ENCODE data around the gene PDE8B. TPM values are rescaled to one million over a fixed set of nuclear protein-coding genes. Genes with fewer than 3 reads are reported as not detected.

PDE8B gene
- polyA plus RNA-seq, 1 donor (not counting 4 experiments of a cell fraction or from before 2014, with no cell fraction given) = not detected

DNA sequence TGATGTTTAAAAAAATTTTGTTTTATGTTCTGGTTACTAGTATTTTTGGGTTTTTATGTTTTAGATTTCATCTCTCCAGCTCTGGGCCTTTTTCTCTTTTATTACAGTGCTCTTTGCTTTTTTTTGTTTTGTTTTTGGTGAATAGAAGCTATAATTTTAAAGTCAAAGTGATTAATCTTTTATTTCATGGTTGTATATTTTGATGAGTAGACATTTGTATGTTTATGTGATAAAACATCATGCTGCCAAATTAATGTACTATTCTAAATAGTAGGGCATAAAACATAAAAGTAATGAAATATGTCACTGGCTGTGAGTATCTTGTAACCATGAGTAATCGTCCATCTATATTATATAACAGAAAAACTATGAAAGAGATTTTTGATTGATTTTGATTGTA is 93.9 kb downstream of the PDE8B start:
- Histone ChIP-seq H3K4me3 (ENCODE audit: control insufficient read depth in 2 of 3, extremely low read depth in 1 of 3, insufficient read depth in 2 of 3, low read depth in 1 of 3, low read length in 3 of 3) (no peak overlapping the region), H3K27me3 (ENCODE audit: control insufficient read depth, extremely low read depth, insufficient read depth, low read length) (peaks cover 7% of the 10 kb centered on the region), H3K4me2 (ENCODE audit: control insufficient read depth, extremely low read depth, insufficient read depth, low read depth, low read length) (no peak overlapping the region), H3K9me3 (ENCODE audit: control insufficient read depth, low read depth, low read length) (no peaks in the 10 kb centered on the region), H3K4me1 (ENCODE audit: control insufficient read depth, extremely low read depth, insufficient read depth, low read length) (no peaks in the 10 kb centered on the region), H3K36me3 (ENCODE audit: control insufficient read depth in 2 of 2, extremely low read depth in 1 of 2, insufficient read depth in 2 of 2, low read length in 2 of 2) (no peaks in the 10 kb centered on the region), H3K9ac (ENCODE audit: control insufficient read depth, extremely low read depth, insufficient read depth, low read length) (no peak overlapping the region), H4K20me1 (ENCODE audit: control insufficient read depth, extremely low read depth, insufficient read depth, low read length) (no peaks in the 10 kb centered on the region), H3K27ac (ENCODE audit: control insufficient read depth, insufficient read depth, low read length) (no peak overlapping the region), H2AFZ (ENCODE audit: control insufficient read depth, low read length) (no peak overlapping the region), H3K9me1 (ENCODE audit: control insufficient read depth, extremely low read depth, insufficient read depth, low read length) (no peaks in the 10 kb centered on the region), H3K79me2 (ENCODE audit: control insufficient read depth, insufficient read depth, low read length) (no peaks in the 10 kb centered on the region)
- DNase-seq (ENCODE audit: low read depth, low spot score) (no peak), FAIRE-seq (no peak)
- dilution Hi-C loops (cut with MboI; ENCODE audit: extremely low pct_ligation_motif_present, low sequenced_read_pairs) = loop anchor here (5.0 kb wide), 1 partner anchor 38 kb away; no protein-coding TSS in a partner anchor
- TF ChIP-seq, protein P1, sequence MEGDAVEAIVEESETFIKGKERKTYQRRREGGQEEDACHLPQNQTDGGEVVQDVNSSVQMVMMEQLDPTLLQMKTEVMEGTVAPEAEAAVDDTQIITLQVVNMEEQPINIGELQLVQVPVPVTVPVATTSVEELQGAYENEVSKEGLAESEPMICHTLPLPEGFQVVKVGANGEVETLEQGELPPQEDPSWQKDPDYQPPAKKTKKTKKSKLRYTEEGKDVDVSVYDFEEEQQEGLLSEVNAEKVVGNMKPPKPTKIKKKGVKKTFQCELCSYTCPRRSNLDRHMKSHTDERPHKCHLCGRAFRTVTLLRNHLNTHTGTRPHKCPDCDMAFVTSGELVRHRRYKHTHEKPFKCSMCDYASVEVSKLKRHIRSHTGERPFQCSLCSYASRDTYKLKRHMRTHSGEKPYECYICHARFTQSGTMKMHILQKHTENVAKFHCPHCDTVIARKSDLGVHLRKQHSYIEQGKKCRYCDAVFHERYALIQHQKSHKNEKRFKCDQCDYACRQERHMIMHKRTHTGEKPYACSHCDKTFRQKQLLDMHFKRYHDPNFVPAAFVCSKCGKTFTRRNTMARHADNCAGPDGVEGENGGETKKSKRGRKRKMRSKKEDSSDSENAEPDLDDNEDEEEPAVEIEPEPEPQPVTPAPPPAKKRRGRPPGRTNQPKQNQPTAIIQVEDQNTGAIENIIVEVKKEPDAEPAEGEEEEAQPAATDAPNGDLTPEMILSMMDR (optimal IDR thresholded peaks at IDR 0.05 in 1 of 3, IDR thresholded peaks at IDR 0.05 in 1 of 3, conservative IDR thresholded peaks at IDR 0.05 in 1 of 3; ENCODE audit: extremely low read depth in 1 of 3, insufficient read depth in 2 of 3, low read length in 3 of 3) = no peak
- TF ChIP-seq EZH2 (IDR thresholded peaks at IDR 0.05; ENCODE audit: low read length) = no peak

DNA sequence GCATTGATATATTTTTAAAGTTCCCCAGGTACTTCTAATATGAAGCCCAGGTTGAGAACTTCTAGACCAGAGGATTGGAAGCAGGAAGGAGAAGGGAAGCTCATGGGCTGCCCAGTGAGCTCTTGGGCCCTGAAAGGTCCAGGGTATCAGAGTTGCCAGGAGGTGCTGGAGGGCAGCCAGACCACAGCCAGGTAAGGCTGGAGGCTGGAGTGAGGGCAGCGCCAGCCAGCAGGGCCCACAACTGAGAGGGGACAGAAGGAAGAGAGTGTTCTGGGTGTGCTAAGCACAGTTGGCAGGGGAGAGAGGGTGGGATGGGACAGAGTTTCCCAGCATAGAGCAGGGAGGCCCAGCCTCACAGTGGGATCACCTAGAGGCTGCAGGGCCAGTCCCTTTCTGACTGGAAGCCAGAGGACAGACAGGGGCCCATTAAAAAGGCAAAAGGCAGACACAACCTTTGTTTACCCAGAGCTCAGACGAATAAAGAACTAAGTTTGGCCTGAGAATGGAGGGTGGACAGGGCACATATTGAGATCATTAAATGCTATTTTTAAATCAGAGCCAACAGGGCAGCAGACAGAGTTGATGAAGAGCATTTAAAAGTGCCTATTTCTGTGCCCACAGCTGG is 94.9 kb downstream of the PDE8B start:
- Histone ChIP-seq H3K4me2 (ENCODE audit: control insufficient read depth, extremely low read depth, insufficient read depth, low read depth, low read length) (no peak overlapping the region), H3K27ac (ENCODE audit: control insufficient read depth, insufficient read depth, low read length) (no peak overlapping the region), H3K9ac (ENCODE audit: control insufficient read depth, extremely low read depth, insufficient read depth, low read length) (no peak overlapping the region)

More for the DNA sequence above, 94.9 kb downstream of the PDE8B start:
- H4K20me1 ChIP-seq (ENCODE audit: control insufficient read depth, extremely low read depth, insufficient read depth, low read length) = no peaks in the 10 kb centered on the region
- no peaks in the 10 kb centered on the region for H3K36me3 ChIP-seq (ENCODE audit: control insufficient read depth in 2 of 2, extremely low read depth in 1 of 2, insufficient read depth in 2 of 2, low read length in 2 of 2)
- TF ChIP-seq EZH2 (IDR thresholded peaks at IDR 0.05; ENCODE audit: low read length) = no peak
- TF ChIP-seq, protein P1 (optimal IDR thresholded peaks at IDR 0.05 in 1 of 3, IDR thresholded peaks at IDR 0.05 in 1 of 3, conservative IDR thresholded peaks at IDR 0.05 in 1 of 3; ENCODE audit: extremely low read depth in 1 of 3, insufficient read depth in 2 of 3, low read length in 3 of 3) = no peak
- FAIRE-seq (no peak), DNase-seq (ENCODE audit: low read depth, low spot score) (no peak)
- H3K79me2 ChIP-seq (ENCODE audit: control insufficient read depth, insufficient read depth, low read length) = no peaks in the 10 kb centered on the region
- H3K9me1 ChIP-seq (ENCODE audit: control insufficient read depth, extremely low read depth, insufficient read depth, low read length) = no peaks in the 10 kb centered on the region
- peaks cover 7% of the 10 kb centered on the region for H3K27me3 ChIP-seq (ENCODE audit: control insufficient read depth, extremely low read depth, insufficient read depth, low read length)
- no peak overlapping the region for H2AFZ ChIP-seq (ENCODE audit: control insufficient read depth, low read length)
- no peaks in the 10 kb centered on the region for H3K4me1 ChIP-seq (ENCODE audit: control insufficient read depth, extremely low read depth, insufficient read depth, low read length)
- dilution Hi-C loops (cut with MboI; ENCODE audit: extremely low pct_ligation_motif_present, low sequenced_read_pairs) = no loop called here
- H3K4me3 ChIP-seq (ENCODE audit: control insufficient read depth in 2 of 3, extremely low read depth in 1 of 3, insufficient read depth in 2 of 3, low read depth in 1 of 3, low read length in 3 of 3) = no peak overlapping the region
- no peaks in the 10 kb centered on the region for H3K9me3 ChIP-seq (ENCODE audit: control insufficient read depth, low read depth, low read length)

Data from keratinocyte (primary cell).